ENCODE results near the gene BRD1.
"Not testable (repeated sequence)": the region's sequence is repeated elsewhere in the genome, so short reads cannot be mapped to it uniquely, and the experiment has no call there.

Gene BRD1

DNA sequence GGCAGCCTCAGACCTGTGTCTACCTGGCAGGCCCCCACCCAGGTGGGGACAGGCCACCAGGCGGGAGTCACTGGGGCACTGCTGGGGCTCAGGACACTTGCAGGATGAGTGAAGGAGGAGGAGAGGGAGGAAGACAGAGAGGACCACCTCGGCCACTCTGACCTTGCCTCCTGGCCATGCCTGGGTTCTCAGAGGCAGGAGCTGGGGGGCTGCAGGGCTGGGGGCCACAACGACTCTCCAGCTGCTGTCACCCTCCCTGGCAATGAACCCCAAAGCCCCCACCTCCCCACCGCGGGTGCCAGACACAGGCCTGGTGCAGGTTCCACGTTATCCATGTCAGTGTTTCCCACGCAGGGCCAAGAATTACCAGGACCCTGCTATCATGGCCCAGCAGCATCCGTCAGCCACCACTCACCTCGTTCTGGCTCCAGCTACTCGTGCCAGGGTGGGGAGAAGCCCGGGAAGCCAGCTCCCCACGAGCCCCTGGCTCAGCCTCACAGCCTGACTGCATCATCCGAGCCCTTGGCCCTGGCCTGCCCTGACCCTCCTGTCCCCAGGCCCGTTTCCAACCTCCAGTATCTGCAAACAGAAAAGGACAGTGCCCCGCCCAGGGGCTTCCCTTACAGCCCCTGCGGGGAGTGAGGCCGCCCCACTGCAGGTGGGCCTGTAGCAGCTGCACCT is 62.4 kb downstream of the BRD1 start:
- DNase-seq (ENCODE audit: low spot score), result no peak
- in situ Hi-C loops (cut with MboI; ENCODE audit: low pct_unique_long_range_greater_than_20kb, low sequenced_read_pairs, unreplicated experiment), result loop anchor here (25.0 kb wide), 1 partner anchor 272 kb away; no protein-coding TSS in a partner anchor
- TF ChIP-seq, protein P1, sequence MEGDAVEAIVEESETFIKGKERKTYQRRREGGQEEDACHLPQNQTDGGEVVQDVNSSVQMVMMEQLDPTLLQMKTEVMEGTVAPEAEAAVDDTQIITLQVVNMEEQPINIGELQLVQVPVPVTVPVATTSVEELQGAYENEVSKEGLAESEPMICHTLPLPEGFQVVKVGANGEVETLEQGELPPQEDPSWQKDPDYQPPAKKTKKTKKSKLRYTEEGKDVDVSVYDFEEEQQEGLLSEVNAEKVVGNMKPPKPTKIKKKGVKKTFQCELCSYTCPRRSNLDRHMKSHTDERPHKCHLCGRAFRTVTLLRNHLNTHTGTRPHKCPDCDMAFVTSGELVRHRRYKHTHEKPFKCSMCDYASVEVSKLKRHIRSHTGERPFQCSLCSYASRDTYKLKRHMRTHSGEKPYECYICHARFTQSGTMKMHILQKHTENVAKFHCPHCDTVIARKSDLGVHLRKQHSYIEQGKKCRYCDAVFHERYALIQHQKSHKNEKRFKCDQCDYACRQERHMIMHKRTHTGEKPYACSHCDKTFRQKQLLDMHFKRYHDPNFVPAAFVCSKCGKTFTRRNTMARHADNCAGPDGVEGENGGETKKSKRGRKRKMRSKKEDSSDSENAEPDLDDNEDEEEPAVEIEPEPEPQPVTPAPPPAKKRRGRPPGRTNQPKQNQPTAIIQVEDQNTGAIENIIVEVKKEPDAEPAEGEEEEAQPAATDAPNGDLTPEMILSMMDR (IDR thresholded peaks at IDR 0.05; ENCODE audit: extremely low read depth, insufficient read depth, missing control alignments), result no peak

- in situ Hi-C loops (cut with MboI; ENCODE audit: low pct_unique_long_range_greater_than_20kb, low sequenced_read_pairs, unreplicated experiment), result loop anchor here (25.0 kb wide), 1 partner anchor 273 kb away; no protein-coding TSS in a partner anchor
- DNase-seq (ENCODE audit: low spot score), result no peak
- TF ChIP-seq, protein P1 (IDR thresholded peaks at IDR 0.05; ENCODE audit: extremely low read depth, insufficient read depth, missing control alignments), result no peak
Measured at GRCh38 chr22:49764127-49764581, 63.5 kb downstream of the BRD1 start.

DNA sequence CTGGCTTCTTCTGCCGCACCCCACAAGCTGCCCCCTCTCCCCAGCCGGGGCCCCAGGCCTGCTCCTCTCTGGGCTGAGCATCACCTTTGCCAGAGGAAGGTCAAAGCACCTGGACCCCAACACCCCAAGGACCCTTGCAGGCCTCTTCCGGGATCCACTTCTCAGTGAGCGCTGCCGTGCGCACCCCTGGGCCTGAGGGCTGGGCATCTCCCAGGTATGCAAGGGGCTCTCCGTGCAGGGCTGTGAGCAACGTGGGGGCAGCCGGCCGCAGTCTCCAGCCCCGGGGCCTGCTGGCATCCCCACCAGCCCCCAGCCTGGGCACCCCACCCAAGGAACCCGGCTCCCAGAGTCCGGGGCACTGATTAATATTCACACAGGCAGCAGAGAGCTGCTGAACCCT is 64.0 kb downstream of the BRD1 start:
- in situ Hi-C loops (cut with MboI; ENCODE audit: low pct_unique_long_range_greater_than_20kb, low sequenced_read_pairs, unreplicated experiment), result loop anchor here (25.0 kb wide), 1 partner anchor 274 kb away; no protein-coding TSS in a partner anchor

DNA sequence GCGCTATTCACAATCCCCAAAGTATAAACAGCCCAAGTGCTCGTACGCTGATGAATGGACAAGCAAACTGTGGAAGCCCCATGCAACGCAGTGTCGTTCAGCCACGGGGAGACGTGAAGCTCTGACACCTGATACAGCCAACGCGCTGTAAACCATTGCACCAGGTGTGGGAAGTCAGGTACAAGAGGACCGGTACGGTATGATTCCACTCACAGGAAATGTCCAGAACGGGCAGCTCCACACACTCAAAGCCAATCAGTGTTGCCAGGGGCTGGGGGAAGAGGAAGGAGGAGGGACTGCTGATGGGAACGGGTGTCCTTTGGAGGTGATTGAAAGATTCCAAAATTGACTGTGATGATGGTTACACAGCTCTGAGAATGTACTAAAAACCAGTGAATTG is 64.5 kb downstream of the BRD1 start:
- TF ChIP-seq, protein P1 (IDR thresholded peaks at IDR 0.05; ENCODE audit: extremely low read depth, insufficient read depth, missing control alignments), result no peak
- no peak for DNase-seq (ENCODE audit: low spot score)
- in situ Hi-C loops (cut with MboI; ENCODE audit: low pct_unique_long_range_greater_than_20kb, low sequenced_read_pairs, unreplicated experiment), result loop anchor here (25.0 kb wide), 1 partner anchor 274 kb away; no protein-coding TSS in a partner anchor

More for the DNA sequence above, 64.0 kb downstream of the BRD1 start:
- TF ChIP-seq, protein P1 (IDR thresholded peaks at IDR 0.05; ENCODE audit: extremely low read depth, insufficient read depth, missing control alignments), result no peak
- no peak for DNase-seq (ENCODE audit: low spot score)

GRCh38 chr22:49762571-49762970 is 65.1 kb downstream of the BRD1 start:
- DNase-seq (ENCODE audit: low spot score), result not testable (repeated sequence)
- in situ Hi-C loops (cut with MboI; ENCODE audit: low pct_unique_long_range_greater_than_20kb, low sequenced_read_pairs, unreplicated experiment), result loop anchor here (25.0 kb wide), 1 partner anchor 275 kb away; no protein-coding TSS in a partner anchor

GRCh38 chr22:49761836-49762235 is 65.8 kb downstream of the BRD1 start:
- no peak for DNase-seq (ENCODE audit: low spot score)
- TF ChIP-seq, protein P1 (IDR thresholded peaks at IDR 0.05; ENCODE audit: extremely low read depth, insufficient read depth, missing control alignments), result no peak
- in situ Hi-C loops (cut with MboI; ENCODE audit: low pct_unique_long_range_greater_than_20kb, low sequenced_read_pairs, unreplicated experiment), result loop anchor here (25.0 kb wide), 1 partner anchor 275 kb away; no protein-coding TSS in a partner anchor
